PFSK-1 (cell line): Measurements from ENCODE around the gene CCDC192.

Experiments
- TAF1 ChIP-seq: IDR thresholded peaks from 2 replicates; pipeline ENCODE4 v1.6.1; 2012; ENCODE audit warnings: low read length, control low read depth, borderline replicate concordance; ENCODE audit not compliant: insufficient read depth
- TF ChIP-seq, protein P1 (sequence below), 2 experiments: IDR thresholded peaks; 2 replicates each; pipeline versions ENCODE4 v1.6.1 to v1.8.0; 2011 to 2012; ENCODE audit warnings: low read depth in 2 of 2, low read length in 2 of 2, control low read depth in 1 of 2, inconsistent platforms in 1 of 2, mild to moderate bottlenecking in 1 of 2, moderate library complexity in 1 of 2; ENCODE audit not compliant: insufficient read depth in 1 of 2

DNA sequence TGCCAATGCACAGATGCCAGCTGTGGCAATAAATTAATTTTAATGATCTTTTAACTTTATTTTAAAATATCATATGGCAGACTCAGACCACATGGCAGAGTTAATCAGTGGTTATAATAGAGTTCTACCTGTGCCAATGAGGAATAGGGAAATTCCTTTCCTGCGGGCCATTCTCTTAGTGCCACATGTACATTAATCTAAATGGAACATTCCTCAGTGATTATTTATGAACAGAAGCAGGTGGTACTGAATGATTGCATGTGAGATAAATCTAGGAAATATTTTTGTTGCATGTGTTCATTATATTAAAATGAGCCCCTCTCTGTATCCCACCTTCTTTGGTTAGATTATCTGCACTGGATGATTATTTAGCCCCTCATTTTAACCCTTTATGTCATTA, 102.3 kb downstream of the CCDC192 start:
- TF ChIP-seq, protein P1, sequence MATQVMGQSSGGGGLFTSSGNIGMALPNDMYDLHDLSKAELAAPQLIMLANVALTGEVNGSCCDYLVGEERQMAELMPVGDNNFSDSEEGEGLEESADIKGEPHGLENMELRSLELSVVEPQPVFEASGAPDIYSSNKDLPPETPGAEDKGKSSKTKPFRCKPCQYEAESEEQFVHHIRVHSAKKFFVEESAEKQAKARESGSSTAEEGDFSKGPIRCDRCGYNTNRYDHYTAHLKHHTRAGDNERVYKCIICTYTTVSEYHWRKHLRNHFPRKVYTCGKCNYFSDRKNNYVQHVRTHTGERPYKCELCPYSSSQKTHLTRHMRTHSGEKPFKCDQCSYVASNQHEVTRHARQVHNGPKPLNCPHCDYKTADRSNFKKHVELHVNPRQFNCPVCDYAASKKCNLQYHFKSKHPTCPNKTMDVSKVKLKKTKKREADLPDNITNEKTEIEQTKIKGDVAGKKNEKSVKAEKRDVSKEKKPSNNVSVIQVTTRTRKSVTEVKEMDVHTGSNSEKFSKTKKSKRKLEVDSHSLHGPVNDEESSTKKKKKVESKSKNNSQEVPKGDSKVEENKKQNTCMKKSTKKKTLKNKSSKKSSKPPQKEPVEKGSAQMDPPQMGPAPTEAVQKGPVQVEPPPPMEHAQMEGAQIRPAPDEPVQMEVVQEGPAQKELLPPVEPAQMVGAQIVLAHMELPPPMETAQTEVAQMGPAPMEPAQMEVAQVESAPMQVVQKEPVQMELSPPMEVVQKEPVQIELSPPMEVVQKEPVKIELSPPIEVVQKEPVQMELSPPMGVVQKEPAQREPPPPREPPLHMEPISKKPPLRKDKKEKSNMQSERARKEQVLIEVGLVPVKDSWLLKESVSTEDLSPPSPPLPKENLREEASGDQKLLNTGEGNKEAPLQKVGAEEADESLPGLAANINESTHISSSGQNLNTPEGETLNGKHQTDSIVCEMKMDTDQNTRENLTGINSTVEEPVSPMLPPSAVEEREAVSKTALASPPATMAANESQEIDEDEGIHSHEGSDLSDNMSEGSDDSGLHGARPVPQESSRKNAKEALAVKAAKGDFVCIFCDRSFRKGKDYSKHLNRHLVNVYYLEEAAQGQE (IDR thresholded peaks at IDR 0.05; ENCODE audit: insufficient read depth in 1 of 2, low read depth in 2 of 2, low read length in 2 of 2): no peak
- no peak for TF ChIP-seq TAF1
